HCT116 (cell line): ENCODE data around the gene SLC12A8. TPM values are rescaled to one million over a fixed set of nuclear protein-coding genes. Genes with fewer than 3 reads are reported as not detected.

ENCODE experiments used
- ATAC-seq: fragments of 200-7000 bp; cut with Tn5 transposase; 2 replicates; pipeline ENCODE4 v1.9.1; 2020; ENCODE audit warnings: mild to moderate bottlenecking, moderate library complexity
- BruUV-seq: library from RNA; stranded (reverse); fragments of 400-500 nt; replicated peaks from 2 replicates; lab custom pipeline; 2021; lab: Mats Ljungman, UMichigan
- CTCF ChIA-PET: fragments of 300-600 bp; sonication (Branson Sonifier 250); formaldehyde crosslinking; loops from one replicate; lab custom pipeline; 2021; ENCODE audit warnings: antibody characterized with exemption; lab: Charles Lee
- POLR2A ChIA-PET: fragments of 300-600, 350-600 bp; sonication (Branson Sonifier 250); formaldehyde crosslinking; loops from one replicate; lab custom pipeline; 2021; ENCODE audit warnings: antibody characterized with exemption; lab: Charles Lee
- RAD21 ChIA-PET, 2 experiments: fragments of 300-600 bp; sonication (Branson Sonifier 250); formaldehyde crosslinking; loops; one replicate each; lab custom pipeline; 2023; ENCODE audit warnings: low total read pairs in 2 of 2; ENCODE audit not compliant: uncharacterized antibody in 2 of 2, unreplicated experiment in 2 of 2, low non-redundant PET in 1 of 2; lab: Charles Lee
- DNase-seq: peaks from one replicate; pipeline ENCODE4 v3.0.0-alpha.2; 2010; ENCODE audit warnings: low read depth, low spot score
- H2AFZ ChIP-seq: fragments of 200-600 bp; shearing (Covaris generic), sonication (generic); 2 replicates; pipeline ENCODE4 v1.6.1; 2017; ENCODE audit warnings: low read depth, mixed run types, mixed read lengths, antibody characterized with exemption, low read length; ENCODE audit not compliant: poor library complexity, severe bottlenecking
- H3K27ac ChIP-seq: 2 replicates; pipeline ENCODE4 v1.5.1; 2012; ENCODE audit warnings: low read depth, low read length
- H3K27me3 ChIP-seq: fragments of 200-600 bp; sonication (generic); 2 replicates; pipeline ENCODE4 v1.6.1; 2016; ENCODE audit warnings: mixed run types, low read length, mixed read lengths; ENCODE audit not compliant: insufficient read depth
- H3K36me3 ChIP-seq, 2 experiments: fragments of 200-500 bp in 1 of 2; fragments of 200-600 bp in 1 of 2; sonication (Bioruptor generic) in 1 of 2; sonication (generic) in 1 of 2; 2 replicates each; pipeline versions ENCODE4 v1.5.1 to v1.6.1; 2014 to 2016; ENCODE audit warnings: low read length in 2 of 2, inconsistent platforms in 1 of 2, mixed read lengths in 1 of 2, mixed run types in 1 of 2; ENCODE audit not compliant: insufficient read depth in 2 of 2, control insufficient read depth in 1 of 2
- H3K4me1 ChIP-seq, 2 experiments: fragments of 200-600 bp in 1 of 2; sonication (generic) in 1 of 2; 2 replicates each; pipeline versions ENCODE4 v1.5.1 to v1.6.1; 2012 to 2017; ENCODE audit warnings: low read length in 2 of 2, inconsistent platforms in 1 of 2, mild to moderate bottlenecking in 1 of 2, mixed read lengths in 1 of 2, mixed run types in 1 of 2, moderate library complexity in 1 of 2; ENCODE audit not compliant: insufficient read depth in 2 of 2, control insufficient read depth in 1 of 2
- H3K4me2 ChIP-seq: fragments of 200-600 bp; sonication (generic); 2 replicates; pipeline ENCODE4 v1.6.1; 2017; ENCODE audit warnings: mixed run types, low read length, mixed read lengths
- H3K4me3 ChIP-seq, 2 experiments: fragments of 200-600 bp in 1 of 2; sonication (generic) in 1 of 2; replicated peaks in 1 of 2; 2 replicates each; pipeline ENCODE4 v1.5.1; 2011 to 2016; ENCODE audit warnings: low read length in 2 of 2, control low read depth in 1 of 2, low read depth in 1 of 2, mild to moderate bottlenecking in 1 of 2, mixed read lengths in 1 of 2, mixed run types in 1 of 2
- H3K79me2 ChIP-seq: fragments of 200-600 bp; sonication (generic); 2 replicates; pipeline ENCODE4 v1.6.1; 2017; ENCODE audit warnings: mild to moderate bottlenecking, mixed run types, low read length, moderate library complexity, mixed read lengths; ENCODE audit not compliant: insufficient read depth
- H3K9ac ChIP-seq: fragments of 200-600 bp; sonication (generic); 2 replicates; pipeline ENCODE4 v1.6.1; 2016; ENCODE audit warnings: low read length, mixed read lengths
- H3K9me2 ChIP-seq: fragments of 200-600 bp; sonication (generic), shearing (Covaris generic); 2 replicates; pipeline ENCODE4 v1.6.1; 2017; ENCODE audit warnings: mixed run types, mild to moderate bottlenecking, moderate library complexity; ENCODE audit not compliant: insufficient read depth
- H3K9me3 ChIP-seq, 2 experiments: fragments of 200-500 bp in 1 of 2; fragments of 200-600 bp in 1 of 2; sonication (Bioruptor generic) in 1 of 2; sonication (generic) in 1 of 2; 2 replicates each; pipeline ENCODE4 v1.6.1; 2014 to 2017; ENCODE audit warnings: low read length in 2 of 2, mixed read lengths in 2 of 2, inconsistent platforms in 1 of 2, low read depth in 1 of 2, mild to moderate bottlenecking in 1 of 2, mixed run types in 1 of 2, moderate library complexity in 1 of 2; ENCODE audit not compliant: control insufficient read depth in 1 of 2, insufficient read depth in 1 of 2
- H4K20me1 ChIP-seq: fragments of 200-600 bp; sonication (generic), shearing (Covaris generic); 2 replicates; pipeline ENCODE4 v1.6.1; 2017; ENCODE audit warnings: mixed run types, mild to moderate bottlenecking, moderate library complexity; ENCODE audit not compliant: insufficient read depth
- ATF3 ChIP-seq: IDR thresholded peaks from 2 replicates; pipeline ENCODE4 v1.6.1; 2012
- CTCF ChIP-seq, 3 experiments: fragments of 200-600 bp in 1 of 3; sonication (generic) in 1 of 3; IDR thresholded peaks in 2 of 3; conservative IDR thresholded peaks in 1 of 3; 2 replicates each; pipeline ENCODE4 v1.5.1; 2012 to 2017; ENCODE audit warnings: low read depth in 2 of 3, low read length in 2 of 3, antibody characterized with exemption in 1 of 3, borderline replicate concordance in 1 of 3, control low read depth in 1 of 3, mild to moderate bottlenecking in 1 of 3, mixed read lengths in 1 of 3, mixed run types in 1 of 3, moderate library complexity in 1 of 3; ENCODE audit not compliant: insufficient read depth in 1 of 3
- ELF1 ChIP-seq: IDR thresholded peaks from 2 replicates; pipeline ENCODE4 v1.6.1; 2012; ENCODE audit warnings: low read depth, borderline replicate concordance
- EZH2 ChIP-seq: fragments of 200-600 bp; sonication (generic); IDR thresholded peaks from 2 replicates; pipeline ENCODE4 v1.6.1; 2017; ENCODE audit warnings: antibody characterized with exemption, mixed run types
- EZH2phosphoT487 ChIP-seq: fragments of 200-600 bp; IDR thresholded peaks from 2 replicates; pipeline ENCODE4 v1.6.1; 2018; ENCODE audit warnings: antibody characterized with exemption, borderline replicate concordance
- POLR2A ChIP-seq: IDR thresholded peaks from 2 replicates; pipeline ENCODE4 v1.7.0; 2011; ENCODE audit warnings: borderline replicate concordance; ENCODE audit not compliant: insufficient read depth, insufficient read length; ENCODE audit errors: extremely low read depth
- RAD21 ChIP-seq: IDR thresholded peaks from 2 replicates; pipeline ENCODE4 v1.6.1; 2012; ENCODE audit warnings: low read depth, mild to moderate bottlenecking
- SP1 ChIP-seq: IDR thresholded peaks from 2 replicates; pipeline ENCODE4 v1.6.1; 2012; ENCODE audit warnings: low read depth
- SRF ChIP-seq: IDR thresholded peaks from 2 replicates; pipeline ENCODE4 v1.6.1; 2012; ENCODE audit warnings: low read depth
- TCF7L2 ChIP-seq: IDR thresholded peaks from 2 replicates; pipeline ENCODE4 v1.7.0; 2011; ENCODE audit warnings: borderline replicate concordance, inconsistent platforms; ENCODE audit not compliant: insufficient read depth, insufficient read length; ENCODE audit errors: extremely low read depth
- YY1 ChIP-seq: IDR thresholded peaks from 2 replicates; pipeline ENCODE4 v1.6.1; 2011; ENCODE audit warnings: low read length, low read depth, moderate library complexity, mild to moderate bottlenecking; ENCODE audit not compliant: insufficient replicate concordance; ENCODE audit errors: extremely low read depth
- ZFX ChIP-seq: fragments of 450-650 bp; IDR thresholded peaks from 2 replicates; pipeline ENCODE4 v1.6.1; 2017
- ZNF274 ChIP-seq: fragments of 200-500 bp; sonication (Bioruptor generic); IDR thresholded peaks from 2 replicates; pipeline ENCODE4 v1.6.1; 2014; ENCODE audit warnings: mild to moderate bottlenecking, low read depth, low read length, inconsistent platforms
- intact Hi-C: fragments of 100-400 bp; cut with micrococcal nuclease; formaldehyde crosslinking; loops from 2 replicates; pipeline ENCODE4 v1.10.0; 2022
- total RNA-seq: library from RNA; stranded (reverse); gene quantifications from one replicate; pipeline ENCODE4 v1.2.1, GENCODE V29; 2021; ENCODE audit not compliant: unreplicated experiment

SLC12A8 gene
- total RNA-seq, 1 experiment from 2014 or later, result 19.9 TPM

- DNase-seq, result no peak
- no TSS peak for BruUV-seq
- intact Hi-C loops, result no loop called here
- ChIA-PET CTCF (no interaction called here), POLR2A (interaction anchor here (0.7 kb wide), 1 partner anchor 260 kb away, joined by 3 read pairs; no protein-coding TSS in a partner anchor), RAD21 (no interaction called here)
- TF ChIP-seq CTCF (IDR thresholded peaks at IDR 0.05 in 2 of 3, conservative IDR thresholded peaks at IDR 0.05 in 1 of 3; ENCODE audit: borderline replicate concordance in 1 of 3, insufficient read depth in 1 of 3, low read depth in 2 of 3, low read length in 2 of 3), result no peak
- no peak for TF ChIP-seq ELF1
- TF ChIP-seq YY1, result no peak
- no peak for TF ChIP-seq ZNF274
- TF ChIP-seq POLR2A, result no peak
- TF ChIP-seq SRF, result no peak
- TF ChIP-seq EZH2phosphoT487, result no peak
- no peak for TF ChIP-seq ATF3
- no peak for TF ChIP-seq ZFX
- TF ChIP-seq EZH2, result no peak
- TF ChIP-seq TCF7L2, result no peak
- TF ChIP-seq SP1, result no peak
- no peak for TF ChIP-seq RAD21
- H3K9ac ChIP-seq, result no peak overlapping the region
- H3K4me2 ChIP-seq, result no peak overlapping the region
- no peaks in the 10 kb centered on the region for H3K4me1 ChIP-seq
- peaks cover 3 to 8% of the 10 kb centered on the region in 2 experiments; a peak in 2 of 4 replicates for H3K36me3 ChIP-seq
- no peaks in the 10 kb centered on the region for H3K9me2 ChIP-seq
- no peak overlapping the region for H3K4me3 ChIP-seq
- no peaks in the 10 kb centered on the region for H3K9me3 ChIP-seq
- no peak overlapping the region for H3K27ac ChIP-seq
- H4K20me1 ChIP-seq, result no peaks in the 10 kb centered on the region
- H3K79me2 ChIP-seq, result no peaks in the 10 kb centered on the region
- no peak for ATAC-seq
- no peak overlapping the region for H2AFZ ChIP-seq
- no peaks in the 10 kb centered on the region for H3K27me3 ChIP-seq
Observed at GRCh38 chr3:125166599-125167136, 45.9 kb downstream of the SLC12A8 start.
